GM18511 (cell line): ENCODE measurements around the gene GOLT1A.
"Not testable (repeated sequence)": the region's sequence is repeated elsewhere in the genome, so short reads cannot be mapped to it uniquely, and the experiment has no call there.

ENCODE experiments used
- ATAC-seq: cut with Tn5 transposase; IDR thresholded peaks from one replicate; pipeline ENCODE4 v1.9.1; 2021; ENCODE audit warnings: mild to moderate bottlenecking, moderate library complexity; ENCODE audit not compliant: unreplicated experiment

Gene GOLT1A

DNA sequence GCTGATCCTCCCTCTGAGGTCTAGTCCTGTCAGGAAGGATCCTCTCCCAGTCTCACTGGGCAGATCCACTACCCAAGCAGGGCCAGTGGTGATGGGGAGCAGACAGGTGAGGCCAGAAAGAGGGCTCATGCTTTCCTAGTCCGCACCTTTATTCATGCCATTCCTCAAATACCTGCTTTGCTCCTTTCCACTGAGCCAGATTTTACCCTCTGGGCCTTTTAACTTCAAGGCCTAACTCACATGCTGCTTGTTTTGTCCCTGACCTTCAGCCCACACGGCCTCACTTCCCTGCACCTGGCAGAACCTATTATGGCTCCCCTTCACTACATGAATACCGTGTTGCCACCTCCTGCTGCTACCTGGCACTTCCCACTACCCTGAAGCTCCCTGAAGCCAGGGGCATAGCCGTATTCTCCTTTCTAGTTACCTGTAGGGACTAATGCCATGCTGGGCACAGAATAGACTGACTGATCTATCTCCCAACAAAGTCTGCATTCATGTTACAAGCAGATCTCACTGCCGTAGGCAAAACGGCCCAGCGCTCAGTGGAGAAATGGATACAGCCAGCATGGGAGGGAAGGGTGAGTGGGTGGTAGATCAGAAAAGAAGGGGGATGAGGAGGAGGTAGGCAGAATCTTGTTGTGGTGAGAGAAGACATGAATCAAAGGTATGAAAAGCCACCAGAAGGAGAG, 36.1 kb upstream of the GOLT1A start:
- no peak for ATAC-seq

GRCh38 chr1:204248954-204249353, 35.2 kb upstream of the GOLT1A start:
- no peak for ATAC-seq

DNA sequence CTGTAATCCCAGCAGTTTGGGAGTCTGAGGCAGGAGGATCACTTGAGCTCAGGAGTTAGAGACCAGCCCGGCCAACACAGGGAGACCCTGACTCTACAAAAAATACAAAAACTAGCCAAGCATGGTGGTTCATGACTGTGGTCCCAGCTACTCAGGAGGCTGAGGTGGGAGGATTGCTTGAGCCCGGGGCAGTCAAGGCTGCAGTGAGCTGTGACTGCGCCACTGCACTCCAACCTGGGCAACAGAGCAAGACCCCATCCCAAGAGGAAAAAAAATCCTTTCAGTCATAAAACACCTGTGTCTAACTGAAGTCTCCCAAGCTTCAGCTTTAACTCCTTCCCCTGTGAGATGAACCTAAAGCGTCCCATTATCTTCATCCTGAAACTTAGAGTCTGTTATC, 33.1 kb upstream of the GOLT1A start:
- no peak for ATAC-seq

GRCh38 chr1:204242920-204243319, 29.1 kb upstream of the GOLT1A start:
- no peak for ATAC-seq

GRCh38 chr1:204241914-204242313, 28.1 kb upstream of the GOLT1A start:
- ATAC-seq = no peak

DNA sequence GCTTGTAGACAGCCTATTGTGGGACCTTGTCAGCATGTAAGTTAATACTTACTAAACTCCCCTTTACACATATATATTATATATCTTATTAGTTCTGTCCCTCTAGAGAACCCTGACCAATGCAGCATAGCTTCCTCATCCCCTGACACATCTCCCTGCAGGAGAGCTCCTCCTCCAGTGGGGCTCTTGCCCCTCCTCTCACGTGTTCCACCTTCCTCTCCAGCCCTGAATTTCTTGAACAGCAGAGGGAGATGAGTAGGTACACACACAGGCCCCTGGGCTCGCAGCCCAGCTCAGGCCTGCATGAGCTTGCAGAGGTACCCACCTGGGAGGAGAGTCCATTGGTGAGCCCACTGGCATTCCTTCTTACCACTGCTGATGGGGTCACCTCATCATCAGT, 27.3 kb upstream of the GOLT1A start:
- no peak for ATAC-seq

DNA sequence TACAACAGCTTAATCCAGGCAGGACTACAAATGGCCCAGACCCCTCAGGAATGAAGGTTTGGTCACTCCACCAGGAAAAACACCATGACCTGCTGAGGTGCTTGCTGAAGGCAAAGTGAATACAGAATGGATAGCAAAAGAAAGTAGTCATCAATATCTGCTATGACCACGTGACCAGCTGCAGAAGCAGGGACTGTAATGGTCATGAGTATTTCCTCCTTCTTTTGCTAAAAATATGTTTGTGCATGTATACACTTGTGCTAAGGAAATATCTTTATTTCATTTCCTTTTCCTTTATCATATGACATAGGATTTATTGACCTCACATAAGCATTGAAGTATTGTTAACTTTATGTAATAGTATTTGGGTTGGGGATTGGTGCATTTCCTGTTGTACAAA, 26.4 kb upstream of the GOLT1A start:
- no peak for ATAC-seq

DNA sequence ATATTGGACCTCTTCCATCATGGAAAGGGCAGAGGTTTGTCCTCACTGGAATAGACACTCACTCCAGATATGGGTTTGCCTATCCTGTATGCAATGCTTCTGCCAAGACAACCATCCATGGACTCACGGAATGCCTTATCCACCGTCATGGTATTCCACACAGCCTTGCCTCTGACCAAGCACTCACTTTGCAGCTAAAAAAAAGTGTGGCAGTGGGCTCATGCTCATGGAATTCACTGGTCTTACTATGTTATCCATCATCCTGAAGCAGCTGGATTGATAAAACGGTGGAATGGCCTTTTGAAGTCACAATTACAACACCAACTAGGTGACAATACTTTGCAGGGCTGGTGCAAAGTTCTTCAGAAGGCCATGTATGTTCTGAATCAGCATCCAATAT, 25.6 kb upstream of the GOLT1A start:
- ATAC-seq = not testable (repeated sequence)

- not testable (repeated sequence) for ATAC-seq
Observed at GRCh38 chr1:204238520-204238919, 24.7 kb upstream of the GOLT1A start.

GRCh38 chr1:204237515-204237914, 23.7 kb upstream of the GOLT1A start:
- not testable (repeated sequence) for ATAC-seq

GRCh38 chr1:204232526-204232925, 18.7 kb upstream of the GOLT1A start:
- no peak for ATAC-seq

DNA sequence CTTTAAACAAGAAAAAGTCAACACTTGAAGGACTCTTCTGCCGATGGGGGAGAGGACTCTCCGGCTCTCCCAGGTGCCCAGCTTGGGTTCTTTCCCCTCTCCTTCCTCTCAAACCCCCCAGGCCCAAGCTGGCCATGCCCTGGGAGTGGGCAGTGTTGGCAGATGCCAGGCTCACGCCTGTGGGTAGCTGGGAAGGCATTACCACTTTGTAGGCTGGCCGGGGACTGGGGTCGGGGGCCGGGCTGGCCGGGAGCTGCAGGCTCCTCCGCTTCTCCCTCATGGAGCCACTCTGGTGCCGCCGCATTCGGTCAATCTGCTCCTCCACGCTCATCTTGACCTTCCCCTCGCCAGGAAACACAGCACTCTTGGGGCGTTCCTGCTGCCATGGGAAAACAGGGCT, 16.4 kb upstream of the GOLT1A start:
- no peak for ATAC-seq

GRCh38 chr1:204228896-204229295, 15.1 kb upstream of the GOLT1A start:
- no peak for ATAC-seq

DNA sequence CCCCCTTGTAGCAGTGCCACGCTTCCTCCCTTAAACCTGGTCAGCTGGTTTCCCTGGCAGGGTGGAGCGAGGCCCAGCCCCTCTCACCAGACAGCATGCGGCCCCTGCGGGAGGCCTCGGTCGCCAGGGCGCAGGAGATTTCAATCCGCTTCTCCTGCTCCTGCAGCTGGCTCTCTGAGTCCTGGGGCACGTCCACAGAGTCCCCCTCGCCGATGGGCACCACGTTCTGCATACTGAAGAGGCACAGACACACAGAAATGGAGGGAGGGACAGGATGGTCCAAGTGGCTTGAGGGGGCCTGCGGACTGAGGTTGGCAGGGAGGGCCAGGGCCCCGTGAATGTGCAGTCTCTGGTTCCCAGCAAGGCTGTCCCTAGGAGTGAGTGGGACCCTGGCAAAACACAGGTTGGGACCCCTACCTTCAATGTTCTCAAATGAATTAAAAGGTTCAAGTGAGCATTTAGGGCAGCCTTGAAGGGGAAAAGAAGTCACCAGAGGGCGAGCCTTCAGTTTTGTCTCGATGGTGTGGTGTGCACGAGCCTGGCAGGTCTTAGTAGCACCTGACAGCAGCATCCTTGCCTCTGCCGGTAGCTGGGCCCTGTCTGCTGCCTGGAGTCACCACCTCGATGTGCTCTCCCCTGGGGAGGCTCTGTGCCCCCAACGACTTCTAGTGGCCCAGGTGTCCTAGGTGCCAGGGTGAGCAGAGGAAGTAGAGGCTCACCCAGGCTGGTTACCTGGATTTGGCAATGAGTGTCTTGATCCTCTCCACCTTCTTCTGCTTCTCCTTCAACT, 14.4 kb upstream of the GOLT1A start:
- ATAC-seq = no peak

DNA sequence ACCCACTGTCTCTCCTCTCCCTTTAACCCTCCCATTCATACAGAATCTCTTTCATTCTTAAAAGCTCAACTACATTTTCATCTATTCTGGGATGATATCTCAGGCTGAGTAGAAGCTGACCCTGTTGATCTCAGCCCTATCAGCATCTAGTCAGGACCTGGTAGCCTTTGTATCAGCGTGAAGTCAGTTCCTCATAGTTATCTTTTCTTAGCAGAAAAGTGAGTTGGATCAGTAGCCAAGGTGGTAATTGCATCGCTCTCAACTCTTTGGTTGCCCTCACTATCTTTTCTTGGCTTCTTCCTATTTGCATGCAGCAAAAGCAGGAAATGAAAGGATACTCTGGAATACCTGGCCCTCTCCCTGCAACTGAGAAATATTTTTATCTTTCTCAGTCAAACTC, 13.6 kb upstream of the GOLT1A start:
- ATAC-seq = no peak

DNA sequence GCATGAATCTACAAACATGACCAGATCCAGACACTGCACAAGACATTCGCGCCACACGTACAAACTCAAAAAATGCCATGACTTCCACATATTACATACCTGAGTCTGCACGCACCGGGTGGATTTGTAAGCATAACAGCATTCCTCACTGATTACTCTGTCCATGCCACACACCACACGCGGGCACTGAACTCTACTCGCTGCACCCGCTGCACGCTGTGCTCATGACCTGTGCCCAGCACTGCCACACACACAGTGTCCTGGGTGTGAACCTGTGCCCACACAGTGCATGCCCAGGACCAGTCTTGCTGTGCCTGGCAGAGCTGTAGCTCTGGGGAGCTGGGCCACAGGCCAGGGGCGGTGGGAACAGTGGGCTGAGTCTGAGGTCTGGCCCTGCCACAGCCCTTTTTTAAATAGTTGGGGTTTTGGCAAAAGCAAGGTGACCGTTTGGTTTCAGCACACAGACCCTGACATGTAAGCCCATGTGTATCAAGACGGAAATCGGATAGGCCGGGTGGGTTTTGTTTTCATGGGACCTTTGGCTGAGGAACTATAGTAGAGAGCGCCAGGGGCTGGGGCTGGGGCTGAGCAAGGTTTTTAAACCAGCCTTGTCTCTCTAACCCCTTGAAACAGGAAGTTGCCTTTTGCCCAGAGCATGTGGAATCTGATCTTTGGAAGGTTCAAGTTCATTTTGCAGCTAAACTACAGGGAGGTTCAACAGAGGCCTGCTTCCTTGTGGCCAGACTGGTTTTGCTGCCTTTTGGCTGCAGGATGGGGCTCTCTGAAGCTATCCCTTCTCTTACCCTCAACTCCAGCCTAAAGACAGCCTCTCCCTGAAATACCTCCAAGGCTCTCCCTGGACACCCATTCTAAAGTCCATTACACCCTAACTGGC, 12.3 kb upstream of the GOLT1A start:
- no peak for ATAC-seq

- ATAC-seq = no peak
Observed at GRCh38 chr1:204224655-204225054, 10.9 kb upstream of the GOLT1A start.

DNA sequence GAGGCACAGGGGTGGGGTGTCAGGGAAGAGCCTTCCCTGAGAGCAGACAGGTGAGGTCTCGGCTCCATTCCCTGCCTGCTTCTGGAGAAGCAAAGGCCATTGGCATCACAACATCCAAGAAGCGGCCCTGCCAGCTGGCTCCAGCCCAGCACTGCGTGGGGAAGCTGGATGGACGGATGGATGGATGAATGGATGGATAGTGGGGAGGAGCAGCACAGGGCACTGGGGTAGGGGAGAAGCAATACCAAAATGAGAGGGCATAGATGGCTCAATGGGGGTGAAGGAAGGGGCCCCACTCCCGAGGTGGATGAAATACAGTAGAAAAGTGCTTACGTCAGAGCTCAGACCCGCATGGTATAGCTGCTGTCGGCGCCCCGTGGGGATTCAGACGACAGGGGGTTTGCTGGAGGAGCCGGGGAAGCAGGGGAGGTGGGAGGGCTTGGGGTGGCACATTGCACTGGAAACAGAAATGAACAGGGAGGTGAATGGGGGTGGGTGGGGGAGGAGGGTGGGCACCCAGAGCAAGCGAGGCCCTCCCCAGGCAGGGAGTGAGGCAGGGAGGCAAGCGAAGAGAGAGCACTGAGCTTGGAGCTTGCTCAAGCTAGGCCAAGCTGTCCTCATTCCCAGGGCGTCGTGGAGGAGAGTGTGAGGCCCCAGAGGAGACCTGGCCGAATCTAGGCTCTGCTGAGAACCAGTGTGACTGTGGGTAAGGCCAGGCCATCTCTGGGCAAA, 9.5 kb upstream of the GOLT1A start:
- no peak for ATAC-seq

DNA sequence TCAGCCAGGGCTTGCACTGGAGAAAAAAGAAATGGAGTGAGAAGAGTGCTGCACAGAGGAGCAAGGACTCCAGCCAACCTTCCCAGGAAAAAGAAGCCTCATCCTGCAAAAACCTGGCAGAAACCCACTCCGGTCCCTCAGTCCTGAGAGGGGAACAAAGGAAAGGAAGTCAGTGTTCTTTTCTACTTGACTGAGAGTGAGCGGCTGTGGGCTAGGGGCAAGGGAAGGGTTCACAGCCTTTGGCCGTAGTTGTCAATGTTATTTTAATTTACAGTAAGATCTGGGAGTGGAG, 8.9 kb upstream of the GOLT1A start:
- no peak for ATAC-seq

GRCh38 chr1:204222006-204222763, 8.4 kb upstream of the GOLT1A start:
- ATAC-seq = no peak
